A673 (cell line): Measurements from ENCODE around the gene TFAM.
"Not testable (repeated sequence)": the region's sequence is repeated elsewhere in the genome, so short reads cannot be mapped to it uniquely, and the experiment has no call there.

Experiments used
- CTCF ChIP-seq: fragments of 300-800, 200-600 bp; sonication (generic); conservative IDR thresholded peaks from 2 replicates; pipeline ENCODE4 v1.5.1; 2017; ENCODE audit warnings: low read depth, mild to moderate bottlenecking, antibody characterized with exemption, low read length, moderate library complexity, mixed read lengths
- EZH2 ChIP-seq: fragments of 200-600 bp; sonication (generic); IDR thresholded peaks from 2 replicates; pipeline ENCODE4 v1.6.1; 2017; ENCODE audit warnings: borderline replicate concordance, low read depth, mild to moderate bottlenecking, mixed read lengths, antibody characterized with exemption, low read length; ENCODE audit not compliant: poor library complexity, severe bottlenecking

- TF ChIP-seq CTCF, EZH2: not testable (repeated sequence)
Observed at GRCh38 chr10:58417902-58418301, 32.7 kb downstream of the TFAM start.
